Measurements from ENCODE around the gene HUNK. TPM values are rescaled to one million over a fixed set of nuclear protein-coding genes. Genes with fewer than 3 reads are reported as not detected.

Gene HUNK
- total and polyA plus RNA-seq, 2 donors (not counting 1 experiment from before 2014, with no cell fraction given), result 0.01 to 0.07 TPM

DNA sequence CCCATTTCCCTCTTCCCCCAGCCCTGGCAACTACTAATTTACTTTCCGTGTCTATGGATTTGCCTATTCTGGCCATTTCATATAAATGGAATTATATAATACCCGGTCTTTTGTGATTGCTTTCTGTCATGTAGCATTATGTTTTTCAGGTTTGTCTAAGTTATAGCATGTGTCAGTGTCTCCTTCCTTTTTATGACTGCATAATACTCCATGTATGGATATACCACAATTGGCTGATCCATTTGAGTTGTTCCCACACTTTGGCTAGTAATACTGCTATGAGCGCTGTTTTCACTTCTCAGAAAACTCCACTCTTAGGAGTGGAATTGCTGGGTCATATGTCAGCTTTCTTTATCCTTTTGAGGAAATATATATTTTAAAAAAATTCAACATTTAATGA, 53.7 kb downstream of the HUNK start:
- ChIA-PET POLR2A (no interaction called here), CTCF (no interaction called here)
- Histone ChIP-seq H4K20me1 (ENCODE audit: control insufficient read depth, insufficient read depth, low read length, poor library complexity, severe bottlenecking) (no peaks in the 10 kb centered on the region), H3K79me2 (ENCODE audit: control insufficient read depth, insufficient read depth, low read length) (no peaks in the 10 kb centered on the region), H3K4me2 (replicated peaks; ENCODE audit: low read depth, low read length, poor library complexity, severe bottlenecking) (no peak overlapping the region), H2AFZ (ENCODE audit: insufficient read depth, low read depth, low read length, poor library complexity, severe bottlenecking) (no peak overlapping the region), H3K27me3 (replicated peaks in 1 of 4; ENCODE audit: control extremely low read depth in 1 of 4, control insufficient read depth in 3 of 4, insufficient read depth in 4 of 4, low read length in 3 of 4) (no peaks in the 10 kb centered on the region), H3K4me1 (ENCODE audit: control insufficient read depth in 2 of 2, insufficient read depth in 2 of 2, low read length in 2 of 2) (no peaks in the 10 kb centered on the region), H3K27ac (ENCODE audit: low read length in 2 of 2) (no peak overlapping the region), H3K36me3 (replicated peaks in 1 of 2; ENCODE audit: control extremely low read depth in 1 of 2, control insufficient read depth in 1 of 2, extremely low read depth in 1 of 2, insufficient read depth in 2 of 2, low read length in 1 of 2) (no peaks in the 10 kb centered on the region), H3K4me3 (ENCODE audit: control extremely low read depth in 1 of 5, extremely low read depth in 1 of 5, insufficient read depth in 1 of 5, low read depth in 2 of 5, low read length in 4 of 5) (no peak overlapping the region), H3K9me3 (ENCODE audit: control extremely low read depth in 1 of 3, control insufficient read depth in 2 of 3, insufficient read depth in 1 of 3, low read length in 2 of 3) (peaks cover 0 to 8% (median 0%) of the 10 kb centered on the region in 3 donors), H3K9ac (ENCODE audit: low read length) (no peak overlapping the region)
- intact Hi-C loops (cut with micrococcal nuclease), result no loop called here
- no peak for ATAC-seq (ENCODE audit: low read depth)
- Mint-ChIP-seq H3K27ac (no peak overlapping the region), H3K9me3 (ENCODE audit: insufficient read depth) (peaks cover 4% of the 10 kb centered on the region), H3K4me3 (no peak overlapping the region), H3K4me1 (no peaks in the 10 kb centered on the region), H3K27me3 (peaks cover 8% of the 10 kb centered on the region)
- no peak for DNase-seq
- TF ChIP-seq CTCF (IDR thresholded peaks at IDR 0.05) (no peak), EZH2 (IDR thresholded peaks at IDR 0.05; ENCODE audit: borderline replicate concordance, insufficient read depth, low read depth, low read length, poor library complexity, severe bottlenecking) (no peak)
- no CpG with 5 or more reads among the region's 3 CpGs for WGBS (ENCODE audit: insufficient coverage)

GRCh38 chr21:31927689-31928353, 55.0 kb downstream of the HUNK start:
- no peak for ATAC-seq (ENCODE audit: low read depth)
- no peak for DNase-seq
- Mint-ChIP-seq H3K27ac (no peak overlapping the region), H3K4me1 (no peaks in the 10 kb centered on the region), H3K27me3 (peaks cover 16% of the 10 kb centered on the region), H3K4me3 (no peak overlapping the region), H3K9me3 (ENCODE audit: insufficient read depth) (peaks cover 4% of the 10 kb centered on the region)
- no peak overlapping the region for H3K9ac ChIP-seq (ENCODE audit: low read length)
- no peaks in the 10 kb centered on the region for H4K20me1 ChIP-seq (ENCODE audit: control insufficient read depth, insufficient read depth, low read length, poor library complexity, severe bottlenecking)
- H3K4me2 ChIP-seq (replicated peaks; ENCODE audit: low read depth, low read length, poor library complexity, severe bottlenecking), result no peak overlapping the region
- no peaks in the 10 kb centered on the region for H3K4me1 ChIP-seq (ENCODE audit: control insufficient read depth in 2 of 2, insufficient read depth in 2 of 2, low read length in 2 of 2)
- H3K79me2 ChIP-seq (ENCODE audit: control insufficient read depth, insufficient read depth, low read length), result no peaks in the 10 kb centered on the region
- H3K36me3 ChIP-seq (replicated peaks in 1 of 2; ENCODE audit: control extremely low read depth in 1 of 2, control insufficient read depth in 1 of 2, extremely low read depth in 1 of 2, insufficient read depth in 2 of 2, low read length in 1 of 2), result no peaks in the 10 kb centered on the region
- no peak overlapping the region for H3K4me3 ChIP-seq (ENCODE audit: control extremely low read depth in 1 of 5, extremely low read depth in 1 of 5, insufficient read depth in 1 of 5, low read depth in 2 of 5, low read length in 4 of 5)
- TF ChIP-seq CTCF (IDR thresholded peaks at IDR 0.05), result no peak
- no peak for TF ChIP-seq EZH2 (IDR thresholded peaks at IDR 0.05; ENCODE audit: borderline replicate concordance, insufficient read depth, low read depth, low read length, poor library complexity, severe bottlenecking)
- H3K27ac ChIP-seq (ENCODE audit: low read length in 2 of 2), result no peak overlapping the region
- peaks cover 0 to 4% (median 0%) of the 10 kb centered on the region in 4 experiments for H3K27me3 ChIP-seq (replicated peaks in 1 of 4; ENCODE audit: control extremely low read depth in 1 of 4, control insufficient read depth in 3 of 4, insufficient read depth in 4 of 4, low read length in 3 of 4)
- peaks cover 0 to 8% (median 0%) of the 10 kb centered on the region in 3 donors for H3K9me3 ChIP-seq (ENCODE audit: control extremely low read depth in 1 of 3, control insufficient read depth in 2 of 3, insufficient read depth in 1 of 3, low read length in 2 of 3)
- WGBS (ENCODE audit: insufficient coverage), result 89% methylated on average over 9 of the region's 13 CpGs
- ChIA-PET POLR2A (no interaction called here), CTCF (no interaction called here)
- intact Hi-C loops (cut with micrococcal nuclease), result no loop called here
- no peak overlapping the region for H2AFZ ChIP-seq (ENCODE audit: insufficient read depth, low read depth, low read length, poor library complexity, severe bottlenecking)

Data from B cell (primary cell).